ENCODE data around the gene ERICH2. TPM values are rescaled to one million over a fixed set of nuclear protein-coding genes. Genes with fewer than 3 reads are reported as not detected.

ERICH2 gene
- total RNA-seq, 1 experiment from 2014 or later, result 7.2 TPM

DNA sequence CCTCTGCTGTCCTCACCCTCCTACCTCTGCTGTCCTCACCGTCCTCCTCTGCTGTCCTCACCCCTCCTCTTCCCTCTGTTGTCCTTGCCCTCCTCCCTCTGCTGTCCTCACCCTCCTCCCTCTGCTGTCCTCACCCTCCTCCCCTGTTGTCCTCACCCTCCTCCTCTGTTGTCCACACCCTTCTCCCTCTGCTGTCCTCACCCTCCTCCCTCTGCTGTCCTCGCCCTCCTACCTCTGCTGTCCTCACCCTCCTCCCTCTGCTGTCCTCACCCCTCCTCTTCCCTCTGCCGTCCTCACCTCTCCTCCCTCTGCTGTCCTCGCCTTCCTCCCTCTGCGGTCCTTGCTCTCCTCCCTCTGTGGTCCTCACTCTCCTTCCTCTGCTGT, 58.3 kb downstream of the ERICH2 start:
- Mint-ChIP-seq H3K27me3 (ENCODE audit: insufficient read depth, unreplicated experiment) (peaks cover 49% of the 10 kb centered on the region), H3K4me3 (ENCODE audit: unreplicated experiment) (no peak overlapping the region), H3K36me3 (ENCODE audit: insufficient read depth, unreplicated experiment) (peaks cover 6% of the 10 kb centered on the region), H3K27ac (ENCODE audit: low read depth, unreplicated experiment) (no peak overlapping the region), H3K9me3 (ENCODE audit: unreplicated experiment) (no peaks in the 10 kb centered on the region), H3K4me1 (ENCODE audit: insufficient read depth, unreplicated experiment) (no peaks in the 10 kb centered on the region)
- TF ChIP-seq, protein P1, sequence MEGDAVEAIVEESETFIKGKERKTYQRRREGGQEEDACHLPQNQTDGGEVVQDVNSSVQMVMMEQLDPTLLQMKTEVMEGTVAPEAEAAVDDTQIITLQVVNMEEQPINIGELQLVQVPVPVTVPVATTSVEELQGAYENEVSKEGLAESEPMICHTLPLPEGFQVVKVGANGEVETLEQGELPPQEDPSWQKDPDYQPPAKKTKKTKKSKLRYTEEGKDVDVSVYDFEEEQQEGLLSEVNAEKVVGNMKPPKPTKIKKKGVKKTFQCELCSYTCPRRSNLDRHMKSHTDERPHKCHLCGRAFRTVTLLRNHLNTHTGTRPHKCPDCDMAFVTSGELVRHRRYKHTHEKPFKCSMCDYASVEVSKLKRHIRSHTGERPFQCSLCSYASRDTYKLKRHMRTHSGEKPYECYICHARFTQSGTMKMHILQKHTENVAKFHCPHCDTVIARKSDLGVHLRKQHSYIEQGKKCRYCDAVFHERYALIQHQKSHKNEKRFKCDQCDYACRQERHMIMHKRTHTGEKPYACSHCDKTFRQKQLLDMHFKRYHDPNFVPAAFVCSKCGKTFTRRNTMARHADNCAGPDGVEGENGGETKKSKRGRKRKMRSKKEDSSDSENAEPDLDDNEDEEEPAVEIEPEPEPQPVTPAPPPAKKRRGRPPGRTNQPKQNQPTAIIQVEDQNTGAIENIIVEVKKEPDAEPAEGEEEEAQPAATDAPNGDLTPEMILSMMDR (IDR thresholded peaks at IDR 0.05; ENCODE audit: unreplicated experiment), result no peak
- BruUV-seq (replicated peaks), result no TSS peak
- no peak for DNase-seq (ENCODE audit: unreplicated experiment)
- intact Hi-C loops (cut with micrococcal nuclease), result no loop called here
- ChIA-PET CTCF (interaction anchor here (2.1 kb wide), 1 partner anchor 44 kb away, joined by 9 read pairs; no protein-coding TSS in a partner anchor), POLR2A (no interaction called here)

DNA sequence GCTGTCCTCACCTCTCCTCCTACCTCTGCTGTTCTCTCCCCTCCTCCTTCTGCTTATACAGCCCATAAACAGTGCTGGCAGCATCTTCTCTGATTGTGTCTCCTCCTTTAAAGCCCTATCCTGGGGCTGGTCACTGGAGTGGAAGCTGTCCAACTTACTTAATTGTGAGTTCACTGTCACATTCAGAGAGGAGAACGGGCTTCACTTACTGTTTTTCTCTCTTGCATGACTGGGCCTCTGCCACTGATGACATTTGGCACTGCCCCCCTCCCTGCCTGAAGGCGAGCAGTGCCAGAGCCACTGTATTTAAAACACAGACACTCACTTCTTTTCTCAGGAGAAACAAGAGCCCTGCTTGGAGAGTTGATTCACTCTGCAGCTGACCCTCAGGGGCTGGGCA, 58.9 kb downstream of the ERICH2 start:
- POLR2A ChIA-PET, result no interaction called here
- peaks cover 46% of the 10 kb centered on the region for H3K27me3 Mint-ChIP-seq (ENCODE audit: insufficient read depth, unreplicated experiment)
- no peak overlapping the region for H3K4me3 Mint-ChIP-seq (ENCODE audit: unreplicated experiment)
- no peaks in the 10 kb centered on the region for H3K9me3 Mint-ChIP-seq (ENCODE audit: unreplicated experiment)
- intact Hi-C loops (cut with micrococcal nuclease), result no loop called here
- CTCF ChIA-PET, result interaction anchor here (0.7 to 2.1 kb wide), 2 partner anchors 10 to 44 kb away, joined by 3 to 9 read pairs; no protein-coding TSS in a partner anchor
- TF ChIP-seq, protein P1 (IDR thresholded peaks at IDR 0.05; ENCODE audit: unreplicated experiment), result no peak
- peaks cover 6% of the 10 kb centered on the region for H3K36me3 Mint-ChIP-seq (ENCODE audit: insufficient read depth, unreplicated experiment)
- H3K27ac Mint-ChIP-seq (ENCODE audit: low read depth, unreplicated experiment), result no peak overlapping the region
- no peaks in the 10 kb centered on the region for H3K4me1 Mint-ChIP-seq (ENCODE audit: insufficient read depth, unreplicated experiment)
- BruUV-seq (replicated peaks), result no TSS peak
- no peak for DNase-seq (ENCODE audit: unreplicated experiment)

- Mint-ChIP-seq H3K4me1 (ENCODE audit: insufficient read depth, unreplicated experiment) (no peaks in the 10 kb centered on the region), H3K4me3 (ENCODE audit: unreplicated experiment) (no peak overlapping the region), H3K9me3 (ENCODE audit: unreplicated experiment) (no peaks in the 10 kb centered on the region), H3K36me3 (ENCODE audit: insufficient read depth, unreplicated experiment) (peaks cover 6% of the 10 kb centered on the region), H3K27ac (ENCODE audit: low read depth, unreplicated experiment) (no peak overlapping the region), H3K27me3 (ENCODE audit: insufficient read depth, unreplicated experiment) (peaks cover 34% of the 10 kb centered on the region)
- CTCF ChIA-PET, result interaction anchor here (0.6 to 2.1 kb wide), 4 partner anchors 13 to 126 kb away, joined by 3 to 9 read pairs (median 4); no protein-coding TSS in a partner anchor
- intact Hi-C loops (cut with micrococcal nuclease), result no loop called here
- TF ChIP-seq, protein P1 (IDR thresholded peaks at IDR 0.05; ENCODE audit: unreplicated experiment), result no peak
- DNase-seq (ENCODE audit: unreplicated experiment), result no peak
- BruUV-seq (replicated peaks), result no TSS peak
- POLR2A ChIA-PET, result no interaction called here
Observed at GRCh38 chr2:170830166-170830565, 60.0 kb downstream of the ERICH2 start.

- no peaks in the 10 kb centered on the region for H3K9me3 Mint-ChIP-seq (ENCODE audit: unreplicated experiment)
- H3K4me3 Mint-ChIP-seq (ENCODE audit: unreplicated experiment), result no peak overlapping the region
- H3K27me3 Mint-ChIP-seq (ENCODE audit: insufficient read depth, unreplicated experiment), result peaks cover 33% of the 10 kb centered on the region
Observed at GRCh38 chr2:170831115-170831514, 60.9 kb downstream of the ERICH2 start.

More at GRCh38 chr2:170831115-170831514, 60.9 kb downstream of the ERICH2 start:
- intact Hi-C loops (cut with micrococcal nuclease), result no loop called here
- TF ChIP-seq, protein P1 (IDR thresholded peaks at IDR 0.05; ENCODE audit: unreplicated experiment), result no peak
- no peak overlapping the region for H3K27ac Mint-ChIP-seq (ENCODE audit: low read depth, unreplicated experiment)
- H3K36me3 Mint-ChIP-seq (ENCODE audit: insufficient read depth, unreplicated experiment), result peaks cover 6% of the 10 kb centered on the region
- CTCF ChIA-PET, result no interaction called here
- POLR2A ChIA-PET, result no interaction called here
- BruUV-seq (replicated peaks), result no TSS peak
- H3K4me1 Mint-ChIP-seq (ENCODE audit: insufficient read depth, unreplicated experiment), result no peaks in the 10 kb centered on the region
- no peak for DNase-seq (ENCODE audit: unreplicated experiment)

Data from MCF 10A (cell line).